Measurements from ENCODE around the gene DIPK1C.
A peak's percentile ranks its signal among the peaks of the same experiment; 100 is the strongest.

The DIPK1C gene

DNA sequence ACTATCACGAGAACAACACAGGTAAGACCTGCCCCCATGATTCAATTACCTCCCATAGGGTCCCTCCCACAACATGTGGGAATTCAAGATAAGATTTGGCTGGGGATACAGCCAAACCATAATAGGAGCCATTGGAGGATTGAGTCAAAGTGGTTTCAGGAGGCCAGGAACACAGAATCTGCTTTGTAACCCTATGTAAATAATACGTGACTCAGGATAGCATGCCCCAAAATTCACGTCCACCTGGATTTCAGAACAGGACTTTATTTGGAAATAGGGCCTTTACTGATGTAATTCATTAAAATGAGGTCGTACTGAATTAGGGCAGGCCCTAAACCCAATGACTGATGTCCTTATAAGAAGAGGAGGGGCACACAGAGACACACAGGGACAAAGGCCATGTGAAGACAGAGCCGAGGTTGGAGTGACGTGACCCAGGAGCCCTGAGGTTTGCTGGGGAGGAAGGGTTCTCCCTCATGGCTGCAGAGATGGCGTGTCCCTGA, 23.1 kb upstream of the DIPK1C start:
- no peak for DNase-seq

DNA sequence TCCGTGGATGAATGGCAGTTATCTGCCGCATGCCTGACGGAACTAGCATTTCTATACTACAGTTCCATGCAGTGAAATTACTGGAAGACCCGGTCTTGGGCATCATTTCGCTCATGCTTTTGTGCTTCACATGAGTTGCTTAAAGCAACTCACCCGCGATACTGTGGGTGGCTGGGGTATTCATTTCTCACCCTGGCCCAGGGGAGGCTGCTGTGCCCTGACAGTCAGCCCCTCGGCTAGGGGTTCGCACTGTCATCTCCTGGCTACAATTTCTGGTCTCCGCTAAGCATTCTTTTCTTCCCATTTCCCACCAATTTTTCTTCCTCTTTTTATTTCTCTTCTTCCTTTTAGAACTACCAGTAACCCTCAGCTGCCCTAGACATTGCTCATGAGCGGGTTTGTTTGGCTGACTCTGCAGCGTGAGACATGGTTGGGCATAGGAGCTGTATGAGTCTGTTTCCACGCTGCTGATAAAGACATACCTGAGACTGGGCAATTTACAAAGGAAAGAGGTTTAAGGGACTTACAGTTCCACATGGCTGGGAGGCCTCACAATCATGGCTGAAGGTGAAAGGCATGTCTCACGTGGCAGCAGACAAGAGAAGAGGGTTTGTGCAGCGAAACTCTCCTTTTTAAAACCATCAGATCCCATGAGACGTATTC, 22.5 kb upstream of the DIPK1C start:
- no peak for DNase-seq

DNA sequence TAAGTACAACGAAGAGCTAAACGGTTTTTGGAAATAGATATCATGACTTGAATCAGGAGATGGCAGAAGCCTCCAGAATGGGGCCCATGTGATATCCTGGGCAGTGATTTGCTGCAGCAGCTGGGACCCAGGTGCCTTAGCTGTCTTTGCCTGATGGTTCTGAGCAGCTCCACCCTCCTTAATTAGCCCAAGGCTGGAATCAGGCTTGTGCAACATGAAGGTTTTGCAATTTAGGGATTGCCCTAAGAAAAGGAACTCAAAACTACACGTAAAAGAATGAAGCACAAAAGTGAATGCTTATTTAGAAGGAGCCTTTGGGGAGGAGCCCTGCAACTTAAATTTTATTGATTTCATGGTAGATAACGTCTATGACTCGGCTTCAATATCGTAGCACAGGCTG, 21.8 kb upstream of the DIPK1C start:
- DNase-seq: no peak

DNA sequence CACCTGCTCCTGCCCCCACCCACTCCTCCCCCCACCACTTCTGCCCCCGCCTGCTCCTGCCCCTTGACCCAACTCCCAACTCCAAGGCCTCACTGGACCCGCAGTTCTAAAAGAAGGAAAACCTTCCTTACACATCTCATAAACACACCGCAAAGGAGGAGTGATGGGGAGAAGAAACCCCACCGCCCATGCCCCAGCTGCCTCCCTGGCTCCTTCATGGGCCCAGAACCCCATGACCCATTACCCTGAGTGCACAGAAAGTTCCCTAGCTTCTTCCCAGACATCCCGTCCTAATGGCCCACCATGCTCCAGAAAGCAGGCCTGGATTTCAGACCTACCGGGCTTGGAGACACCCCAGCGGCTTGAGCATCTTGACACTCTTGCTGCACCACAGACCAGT, 21.2 kb upstream of the DIPK1C start:
- DNase-seq: no peak

DNA sequence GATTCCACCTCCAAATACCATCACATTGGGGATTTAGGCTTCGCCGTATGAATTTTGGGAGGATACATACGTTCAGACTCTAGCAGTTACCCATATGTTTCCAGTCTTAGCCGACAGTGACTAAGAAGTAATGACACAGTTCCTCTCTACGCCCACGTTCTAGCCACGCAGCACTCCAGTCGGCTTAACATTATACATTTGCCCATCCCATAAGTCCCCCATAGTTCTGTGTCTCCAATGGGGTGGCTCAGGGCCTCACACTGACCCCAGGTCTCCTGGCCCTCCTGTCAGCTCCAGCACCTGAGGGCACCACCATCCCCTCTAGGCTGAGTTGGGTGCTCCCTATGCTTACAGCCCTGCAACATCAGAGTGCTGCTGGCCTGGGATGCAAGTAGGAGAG, 20.7 kb upstream of the DIPK1C start:
- no peak for DNase-seq

DNA sequence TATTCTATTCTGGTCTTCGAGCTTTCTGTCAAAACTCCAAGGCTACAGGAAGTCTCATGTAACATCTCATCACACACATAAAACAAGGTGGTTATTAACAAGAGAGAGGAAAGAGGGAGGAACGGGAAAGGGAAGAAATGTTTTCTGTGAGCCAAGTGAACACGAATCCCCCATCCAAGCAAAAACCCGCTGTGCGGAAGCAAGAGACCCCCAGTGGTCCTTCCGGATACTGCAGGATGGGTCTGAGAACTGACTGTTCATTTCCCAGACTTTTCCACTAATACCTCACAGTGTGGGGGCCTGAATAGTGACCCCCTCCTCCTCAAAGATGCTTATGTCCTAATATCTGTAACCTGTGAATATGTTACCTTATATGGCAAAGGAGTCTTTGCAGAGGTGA, 19.0 kb upstream of the DIPK1C start:
- DNase-seq: peak; percentile 51

DNA sequence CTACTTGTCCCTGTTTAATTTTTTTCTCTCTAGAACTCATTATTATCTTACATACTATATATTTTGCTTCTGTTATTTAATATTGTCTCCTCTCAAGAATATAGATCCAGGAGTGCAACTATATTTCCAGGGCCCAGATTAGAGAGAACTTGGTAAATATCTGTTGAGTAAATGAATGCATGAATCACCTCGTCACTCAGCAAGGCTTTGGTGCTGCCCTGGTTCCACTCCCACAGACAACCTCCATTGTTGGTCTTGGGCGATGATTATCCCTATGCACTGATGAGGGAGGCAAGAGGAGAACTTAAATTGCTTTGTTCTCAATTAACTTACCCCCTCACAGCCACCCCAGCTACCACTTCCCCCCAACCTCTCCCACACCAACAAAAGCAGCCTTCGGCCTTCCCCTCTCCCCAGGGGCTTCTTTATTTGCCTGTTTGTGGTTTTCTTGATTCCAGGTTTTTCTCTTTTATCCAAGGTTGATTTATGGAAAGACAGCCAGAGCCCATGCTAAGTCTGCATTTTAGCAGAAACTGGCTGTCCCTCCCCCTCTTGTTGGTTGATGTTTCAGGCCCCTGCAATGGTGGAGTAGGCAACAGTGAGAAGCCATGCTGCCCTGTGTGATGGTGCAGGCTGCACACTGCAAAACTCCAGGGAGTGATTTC, 17.0 kb upstream of the DIPK1C start:
- no peak for DNase-seq

DNA sequence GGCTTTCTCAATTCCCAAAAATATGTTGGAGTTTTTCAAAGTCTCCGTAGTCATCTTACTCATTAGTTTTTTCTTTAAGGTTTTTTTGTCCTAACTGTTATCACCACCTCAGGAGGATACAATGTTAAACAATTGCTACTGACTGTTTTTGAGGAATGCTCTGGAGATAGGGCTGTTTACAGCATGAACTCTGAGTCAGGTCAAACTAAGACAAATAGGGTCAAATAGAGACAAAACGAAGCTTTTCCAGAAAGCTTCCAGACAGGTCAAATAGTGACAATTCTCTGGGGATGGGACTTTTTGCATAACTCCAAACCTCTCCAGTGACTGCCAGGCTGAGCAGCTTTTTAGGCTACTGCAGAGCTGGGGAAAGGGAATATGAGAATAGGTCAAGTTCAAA, 15.2 kb upstream of the DIPK1C start:
- no peak for DNase-seq

DNA sequence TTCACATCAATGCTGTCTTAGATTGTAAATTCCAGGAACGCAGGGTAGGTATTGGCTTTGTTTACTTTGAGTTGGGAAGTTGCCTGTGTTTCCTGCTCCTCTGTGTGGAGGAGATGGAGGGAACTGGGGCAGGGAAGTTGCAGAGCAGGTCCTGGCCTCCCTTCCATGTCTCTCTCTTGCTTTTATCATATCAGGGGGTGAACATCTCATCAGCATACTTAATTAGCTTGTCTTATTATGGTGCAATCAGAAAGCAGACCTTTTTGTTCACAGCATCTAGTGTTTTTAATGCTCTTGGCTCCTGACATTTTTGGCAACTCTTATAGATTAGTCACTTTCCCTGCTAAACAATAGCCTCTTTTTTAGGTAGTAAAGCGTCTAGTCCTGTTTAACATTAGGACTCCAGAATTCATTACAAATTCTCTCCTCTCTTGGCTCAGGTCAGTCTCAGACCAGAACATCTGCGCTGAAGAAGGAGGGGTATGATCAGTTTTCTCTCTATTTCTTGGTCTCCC, 11.5 kb upstream of the DIPK1C start:
- DNase-seq: no peak

DNA sequence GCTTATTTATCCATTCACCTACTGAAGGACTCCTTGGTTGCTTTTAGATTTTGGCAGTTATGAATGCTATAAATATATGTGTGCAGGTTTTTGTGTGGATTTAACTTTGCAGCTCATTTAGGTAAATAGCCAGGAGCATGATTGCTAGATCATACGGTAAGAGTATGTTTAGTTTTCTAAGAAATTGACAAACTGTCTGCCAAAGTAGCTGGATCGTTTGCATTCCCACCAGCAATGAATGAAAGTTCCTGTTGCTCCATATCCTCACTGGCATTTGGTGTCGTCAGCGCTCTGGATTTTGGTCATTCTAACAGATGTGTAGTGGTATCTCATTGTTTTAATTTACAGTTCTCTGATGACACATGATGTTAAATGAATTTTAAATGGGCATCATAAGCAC, 8.7 kb upstream of the DIPK1C start:
- no peak for DNase-seq

DNA sequence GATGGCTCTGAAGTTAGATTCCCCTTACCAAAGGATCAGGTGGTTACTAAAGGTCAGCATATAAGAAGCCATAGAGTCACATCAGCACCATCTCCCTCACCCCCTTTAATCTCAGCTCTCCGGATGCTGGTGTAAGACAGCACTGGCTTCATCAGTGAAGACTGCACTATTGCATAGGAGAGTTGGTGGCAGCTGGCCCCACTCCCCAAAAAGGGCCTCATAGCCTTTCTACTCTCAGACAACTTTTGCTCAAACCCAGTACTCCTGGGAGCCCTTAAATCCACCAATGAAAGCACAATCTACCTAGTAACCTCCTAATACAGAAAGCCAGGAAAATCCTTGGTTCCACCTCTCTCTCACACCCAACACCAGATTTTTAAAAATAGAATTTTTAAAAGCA, 6.9 kb upstream of the DIPK1C start:
- no peak for DNase-seq

DNA sequence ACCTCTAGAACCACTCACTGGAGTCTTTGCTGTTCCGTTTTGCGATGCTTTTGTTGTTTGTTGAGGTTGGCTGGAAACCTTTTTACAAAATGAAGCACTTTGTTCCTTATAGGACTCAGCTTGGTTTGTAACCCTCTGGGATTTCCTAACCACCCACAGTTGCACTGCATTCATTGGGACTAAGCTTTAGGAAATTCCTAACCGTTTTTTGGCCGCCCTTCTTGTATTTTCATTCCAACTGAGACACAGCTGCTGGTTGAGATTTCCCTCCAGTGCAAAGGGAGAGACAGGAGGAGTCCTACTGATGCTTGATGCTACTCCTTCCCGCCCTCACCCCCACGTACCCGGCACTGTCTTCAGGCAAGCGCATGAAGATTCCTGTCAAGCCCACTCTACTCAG, 6.1 kb upstream of the DIPK1C start:
- DNase-seq: no peak

DNA sequence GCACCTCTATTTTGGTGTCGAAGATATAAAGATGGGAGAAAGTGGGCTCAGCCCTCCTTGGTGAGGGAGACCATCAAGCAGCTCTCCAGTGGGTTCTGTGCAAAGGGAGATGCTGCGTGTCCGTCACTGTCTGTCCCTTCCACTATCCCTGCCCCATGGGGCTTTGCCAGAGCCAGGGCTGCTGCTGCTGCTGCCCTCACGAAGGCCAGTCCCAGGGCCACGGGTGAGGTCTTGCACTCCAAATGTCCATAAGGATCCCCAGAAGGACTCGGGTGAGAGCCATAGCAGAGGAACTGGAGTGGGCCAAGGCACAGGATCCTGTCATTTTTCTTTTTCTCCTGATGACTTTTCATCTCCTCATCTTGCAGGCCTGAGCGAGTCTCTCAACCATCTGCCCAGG, 3.7 kb upstream of the DIPK1C start:
- no peak for DNase-seq

DNA sequence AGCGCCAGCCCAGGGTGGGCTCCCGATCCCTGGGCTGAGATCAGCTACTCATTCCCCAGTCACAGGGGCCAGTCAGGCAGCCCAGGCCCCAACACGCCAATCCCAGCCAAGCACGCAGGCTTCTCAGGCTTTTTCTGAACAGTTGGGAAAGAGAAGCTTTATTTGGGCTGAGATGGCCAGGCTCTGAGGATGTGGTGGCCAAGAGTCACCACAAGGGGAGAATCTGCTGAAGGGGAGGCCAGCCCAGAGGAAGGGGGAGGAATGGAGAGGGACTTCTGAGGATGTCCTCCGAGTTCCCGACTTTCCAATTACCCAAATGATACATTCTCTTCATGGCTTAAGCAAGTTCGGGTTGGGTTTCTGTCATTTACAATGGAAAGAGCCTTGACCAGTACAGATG, 2.8 kb upstream of the DIPK1C start:
- peak; percentile 27 for DNase-seq

DNA sequence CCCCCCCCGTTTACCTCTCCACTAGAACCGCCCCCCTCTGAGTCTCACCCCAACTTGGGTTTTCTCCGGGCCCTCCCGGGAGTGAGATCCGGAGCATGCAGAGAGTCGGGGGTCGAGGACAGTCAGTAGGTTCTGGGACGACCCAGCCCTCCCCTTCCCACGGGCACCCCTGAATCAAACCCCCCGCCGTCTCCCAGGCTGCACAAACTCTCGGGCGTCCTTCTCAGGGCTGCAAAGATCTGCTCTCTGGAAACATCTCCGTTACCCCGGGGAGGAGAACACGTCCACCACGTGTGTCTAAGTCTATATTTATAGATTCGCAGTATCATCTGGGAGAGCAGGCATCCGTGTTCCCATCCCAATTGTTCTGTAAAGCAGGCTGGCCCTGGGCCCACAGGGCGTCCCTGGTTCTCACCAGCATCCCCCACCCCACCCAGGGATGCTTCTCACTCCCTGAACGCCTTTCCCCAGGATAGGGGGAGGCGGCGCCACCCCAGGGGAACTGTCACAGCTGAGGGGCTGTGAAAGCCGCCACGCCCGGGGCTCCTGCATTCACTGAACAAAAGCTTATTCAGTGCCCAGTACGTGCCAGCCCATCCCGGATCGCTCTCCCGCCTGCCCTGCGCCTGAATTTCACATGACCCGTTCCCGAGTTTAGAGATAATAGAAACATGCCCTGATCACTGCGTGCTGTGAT, 765 bp upstream of the DIPK1C start:
- DNase-seq: no peak

DNA sequence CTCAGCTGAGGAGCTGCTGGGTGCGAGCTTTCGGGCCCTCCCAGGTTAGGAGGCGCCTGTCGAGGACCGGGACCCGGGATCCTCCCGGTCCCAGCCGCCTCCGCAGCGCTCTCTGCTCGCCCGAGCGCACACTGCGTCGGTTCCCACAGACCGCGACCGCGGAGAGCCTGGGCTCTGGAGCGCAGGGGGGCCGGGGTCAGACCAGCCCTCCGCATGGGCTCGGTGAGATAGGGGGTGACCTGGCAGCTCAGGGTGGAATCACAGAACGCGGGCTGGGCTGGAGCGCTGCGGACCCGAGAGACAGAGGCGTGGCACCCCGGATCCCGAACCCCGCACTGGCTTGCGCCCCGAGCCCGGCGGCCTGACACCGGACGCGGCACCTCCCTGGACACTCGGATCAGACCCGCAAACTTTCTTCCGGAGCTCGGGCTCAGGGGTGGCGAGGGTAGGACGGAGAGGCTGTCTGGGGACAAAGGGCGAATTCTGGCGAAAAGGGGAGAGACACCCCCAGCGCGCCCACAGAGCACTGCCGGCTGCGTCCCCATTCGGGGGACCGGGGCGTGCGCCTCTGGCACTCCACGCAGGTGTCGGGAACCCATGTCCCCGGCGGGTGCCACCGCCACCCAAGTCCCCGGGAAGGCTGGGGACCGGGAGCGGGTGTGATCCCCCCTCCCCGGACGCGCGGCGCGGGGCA, 612 bp downstream of the DIPK1C start:
- no peak for DNase-seq

DNA sequence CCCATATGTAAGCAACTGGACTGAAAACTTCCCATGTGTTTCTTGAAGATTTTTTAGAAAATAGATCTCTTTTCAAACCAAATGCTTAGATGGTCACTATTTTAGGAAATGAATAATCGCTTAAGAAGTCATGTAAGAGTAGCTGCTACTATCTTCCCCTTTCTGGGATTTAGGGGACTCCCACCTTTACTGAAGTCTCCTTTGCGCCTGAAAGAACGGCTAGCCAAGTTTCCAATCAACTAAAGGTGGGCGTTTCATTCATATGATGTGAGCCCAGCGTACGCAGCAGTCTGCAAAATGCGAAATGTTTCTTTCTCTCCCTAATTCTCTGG, 1.1 kb downstream of the DIPK1C start:
- DNase-seq: no peak

DNA sequence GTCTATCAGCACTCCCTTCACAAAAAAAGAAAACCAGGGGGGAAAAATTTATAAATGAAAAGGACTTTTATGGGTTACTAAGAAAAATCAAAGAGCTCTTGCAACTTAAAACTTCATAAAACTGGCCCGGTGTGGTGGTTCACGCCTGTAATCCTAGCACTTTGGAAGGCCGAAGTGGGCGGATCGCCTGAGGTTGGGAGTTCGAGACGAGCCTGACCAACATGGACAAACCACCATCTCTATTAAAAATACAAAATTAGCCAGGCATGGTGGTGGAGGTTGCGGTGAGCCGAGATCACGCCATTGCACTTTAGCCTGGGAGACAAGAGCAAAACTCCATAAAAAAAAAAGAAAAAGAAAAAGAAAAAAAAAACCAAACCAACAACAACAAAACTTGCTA, 1.7 kb downstream of the DIPK1C start:
- DNase-seq: no peak

DNA sequence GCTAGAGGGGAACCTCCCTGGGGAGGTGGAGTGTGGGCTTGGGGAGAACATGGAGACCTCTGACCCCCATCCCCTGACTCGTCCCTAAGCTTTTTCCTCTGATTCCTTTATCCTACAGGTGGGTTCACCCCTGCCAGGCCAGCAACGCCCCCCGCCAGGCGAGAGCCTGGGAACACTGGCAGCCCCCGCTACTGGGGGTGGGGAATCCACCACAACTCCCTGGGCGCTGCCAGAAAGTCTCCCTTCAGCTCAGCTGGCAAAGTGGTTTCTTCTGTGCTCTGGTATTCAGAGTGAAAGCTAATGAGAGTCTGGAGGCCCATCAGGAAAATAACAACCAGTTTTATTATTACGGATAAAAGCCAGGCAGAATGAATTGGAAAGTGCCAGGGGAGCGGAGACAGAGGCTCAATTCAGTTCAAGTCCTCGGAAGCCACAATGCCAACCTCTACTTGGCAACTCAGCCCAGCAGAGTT, 2.8 kb downstream of the DIPK1C start:
- DNase-seq: no peak

DNA sequence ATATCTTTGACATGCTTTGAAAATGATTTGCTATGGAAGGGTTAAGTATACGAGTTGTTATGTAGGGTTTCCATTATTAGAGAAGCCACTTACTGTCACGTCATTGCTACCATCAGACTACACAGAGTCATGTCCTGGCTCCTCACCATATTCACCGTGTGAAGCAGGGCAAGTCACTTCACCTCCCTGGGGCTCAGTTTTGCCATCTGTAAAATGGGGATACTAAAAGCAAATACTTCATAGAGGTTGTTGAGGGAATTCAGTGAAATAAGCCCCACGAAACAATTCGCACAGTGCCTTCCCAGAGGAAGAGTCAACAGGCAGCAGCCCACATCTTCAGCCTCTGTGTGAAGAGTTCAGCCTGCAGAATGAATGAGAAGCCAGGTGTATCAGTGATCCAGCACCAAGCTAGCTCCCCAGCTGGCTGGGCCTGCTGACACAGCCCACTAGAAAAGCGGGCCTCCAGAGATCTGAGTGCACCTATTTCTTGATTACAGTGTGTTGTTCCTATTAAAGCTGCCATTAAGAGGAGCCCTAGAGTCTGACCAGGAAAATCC, 3.4 kb downstream of the DIPK1C start:
- peak; percentile 38 for DNase-seq

DNA sequence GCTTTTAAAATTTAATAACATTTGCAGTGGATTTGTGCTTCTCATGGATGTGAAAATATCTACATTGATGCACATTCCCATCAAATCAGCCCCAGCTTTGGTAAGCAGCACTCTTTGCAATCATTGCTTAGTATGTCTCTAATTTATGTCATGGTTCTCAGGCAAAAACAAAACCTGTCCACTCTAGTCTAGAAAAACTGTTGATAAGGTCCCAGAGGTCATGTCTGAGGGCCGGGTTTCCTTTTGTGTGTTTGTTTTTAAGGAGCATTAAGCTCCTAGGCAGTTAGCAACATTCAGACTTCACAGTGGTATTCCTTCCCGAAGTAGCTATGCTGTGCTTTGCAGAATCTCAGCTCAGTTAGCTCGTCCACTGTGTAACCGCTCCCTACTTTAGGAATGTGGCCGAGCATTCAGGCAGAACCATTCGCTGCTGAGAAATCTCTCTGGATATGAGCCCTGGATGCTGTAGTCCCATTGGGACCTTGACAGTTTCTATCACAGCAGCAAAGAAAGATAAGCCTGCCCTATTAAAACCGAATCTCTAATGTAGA, 4.0 kb downstream of the DIPK1C start:
- no peak for DNase-seq

DNA sequence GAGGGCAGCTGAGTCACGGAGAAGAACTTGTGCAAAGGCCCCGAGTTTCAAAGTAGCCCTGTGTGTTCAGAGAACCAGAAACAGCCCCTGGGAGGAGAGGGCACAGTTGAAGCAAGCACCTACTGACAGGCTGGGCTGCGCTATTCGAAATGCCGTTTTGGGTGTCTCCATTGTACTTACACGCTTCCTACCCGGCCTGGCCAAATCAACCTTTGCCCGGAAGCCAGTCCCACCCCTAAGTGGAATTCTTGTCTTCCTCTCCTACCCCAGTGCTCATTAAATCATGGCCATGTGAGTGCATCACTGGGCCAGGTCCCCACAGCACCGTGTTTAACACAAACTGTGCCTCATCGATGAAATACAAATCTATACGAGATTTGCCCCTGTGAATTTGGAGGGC, 6.0 kb downstream of the DIPK1C start:
- DNase-seq: no peak

DNA sequence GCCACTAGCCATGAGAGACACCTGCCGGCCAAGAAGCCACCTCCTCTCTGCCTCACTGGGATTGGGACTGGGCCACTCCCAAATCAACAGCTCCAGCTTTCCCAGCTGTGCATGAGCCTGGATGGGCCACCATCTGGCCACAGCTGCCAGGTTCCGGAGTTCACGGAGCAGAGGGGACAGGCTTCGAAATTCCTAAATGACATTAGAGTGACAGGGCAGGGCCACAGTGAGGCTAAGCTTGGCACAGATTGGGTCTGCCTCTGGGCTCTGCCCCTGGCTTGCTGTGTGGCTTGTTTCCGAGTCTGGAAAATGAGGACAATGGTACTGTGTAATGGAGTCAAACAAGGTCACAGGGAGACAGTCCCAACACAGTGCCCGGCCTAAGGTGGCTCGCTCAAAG, 6.5 kb downstream of the DIPK1C start:
- no peak for DNase-seq

Measured in RPMI8226 (cell line).